GM21390 (cell line): ENCODE measurements around the gene RTP1.
"Not testable (repeated sequence)": the region's sequence is repeated elsewhere in the genome, so short reads cannot be mapped to it uniquely, and the experiment has no call there.

Experiments
- ATAC-seq: cut with Tn5 transposase; IDR thresholded peaks from one replicate; pipeline ENCODE4 v1.9.1; 2021; ENCODE audit not compliant: unreplicated experiment

The RTP1 gene

GRCh38 chr3:187237741-187238140 lies 40.5 kb downstream of the RTP1 start:
- ATAC-seq, result no peak

GRCh38 chr3:187238239-187238638 lies 41.0 kb downstream of the RTP1 start:
- no peak for ATAC-seq

- ATAC-seq, result not testable (repeated sequence)
Measured at GRCh38 chr3:187238835-187239234, 41.5 kb downstream of the RTP1 start.

- ATAC-seq, result no peak
Measured at GRCh38 chr3:187242435-187242834, 45.1 kb downstream of the RTP1 start.

GRCh38 chr3:187242900-187243299 lies 45.6 kb downstream of the RTP1 start:
- ATAC-seq, result no peak

- ATAC-seq, result no peak
Measured at GRCh38 chr3:187243933-187244524, 46.7 kb downstream of the RTP1 start.

- no peak for ATAC-seq
Measured at GRCh38 chr3:187247398-187247797, 50.1 kb downstream of the RTP1 start.
